SKM-1 treated with dmso at 0.1 percent for 144 hours (cell line): ENCODE results near the gene HNRNPA1.
"Not testable (repeated sequence)": the region's sequence is repeated elsewhere in the genome, so short reads cannot be mapped to it uniquely, and the experiment has no call there.

Experiments
- DNase-seq: peaks from one replicate; lab custom pipeline; 2025; ENCODE audit not compliant: unreplicated experiment; lab: John Stamatoyannopoulos, UW

HNRNPA1 gene

GRCh38 chr12:54273981-54274380, 6.5 kb upstream of the HNRNPA1 start:
- DNase-seq: no peak

DNA sequence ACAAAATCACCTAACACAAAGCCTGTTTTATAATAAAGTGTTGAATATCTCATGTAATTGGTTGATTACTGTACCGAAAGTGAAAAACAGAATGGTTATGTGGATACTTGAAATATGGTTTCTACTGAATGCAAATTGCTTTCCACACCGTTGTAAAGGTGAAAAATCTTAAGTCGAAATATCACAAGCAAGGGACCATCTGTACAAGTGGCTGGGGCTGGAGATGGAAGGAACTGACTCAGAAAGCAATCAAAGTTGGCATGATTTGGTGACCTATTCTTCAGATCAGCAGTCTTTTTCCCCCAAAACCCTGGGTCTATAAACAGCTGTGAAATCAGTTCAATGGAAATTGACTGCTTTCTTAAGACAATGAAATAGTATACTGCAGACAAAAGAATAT, 4.2 kb upstream of the HNRNPA1 start:
- DNase-seq: no peak

GRCh38 chr12:54277823-54278276, 2.7 kb upstream of the HNRNPA1 start:
- no peak for DNase-seq

DNA sequence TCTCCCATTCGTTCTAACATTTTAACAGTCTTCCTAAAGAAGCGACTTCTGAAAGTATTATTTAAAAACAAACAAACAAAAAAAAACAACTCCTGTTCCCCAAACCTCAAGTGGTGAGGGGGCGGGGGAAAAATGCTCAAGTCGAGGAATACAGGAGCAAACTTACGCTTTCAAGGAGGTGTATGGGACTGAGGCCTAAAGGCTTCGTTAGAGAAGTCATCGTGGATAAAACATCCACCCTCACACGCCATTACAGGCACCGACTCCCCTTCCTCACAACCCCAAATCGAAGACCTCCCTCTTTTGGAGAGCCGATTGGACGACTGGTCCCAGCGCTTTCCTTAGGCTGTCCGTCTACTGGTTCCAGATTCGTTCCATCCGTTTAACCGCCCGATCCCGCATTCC, 1.3 kb upstream of the HNRNPA1 start:
- DNase-seq: no peak

- DNase-seq: peak; percentile 89
These were observed 676 bp upstream of the HNRNPA1 start, which contains the start of gene CBX5 for GRCh38 chr12:54279632-54280467. CBX5 (minus strand) TSS chr12:54280122; CDS start chr12:54257650, 22,472 bp downstream.

DNA sequence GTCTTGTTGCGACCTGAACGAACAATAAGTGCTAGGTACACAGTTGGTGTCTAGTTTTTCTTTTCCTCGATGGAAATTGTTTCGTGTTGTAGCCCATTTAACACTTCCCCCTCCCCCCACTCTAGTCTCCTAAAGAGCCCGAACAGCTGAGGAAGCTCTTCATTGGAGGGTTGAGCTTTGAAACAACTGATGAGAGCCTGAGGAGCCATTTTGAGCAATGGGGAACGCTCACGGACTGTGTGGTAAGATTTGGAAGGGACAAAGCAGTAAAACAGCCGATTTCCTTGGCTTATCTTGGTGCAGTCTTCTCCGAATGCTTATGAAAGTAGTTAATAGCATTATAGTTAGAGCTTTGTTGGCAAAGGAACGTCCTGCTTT, 724 bp downstream of the HNRNPA1 start:
- DNase-seq: not testable (repeated sequence)

DNA sequence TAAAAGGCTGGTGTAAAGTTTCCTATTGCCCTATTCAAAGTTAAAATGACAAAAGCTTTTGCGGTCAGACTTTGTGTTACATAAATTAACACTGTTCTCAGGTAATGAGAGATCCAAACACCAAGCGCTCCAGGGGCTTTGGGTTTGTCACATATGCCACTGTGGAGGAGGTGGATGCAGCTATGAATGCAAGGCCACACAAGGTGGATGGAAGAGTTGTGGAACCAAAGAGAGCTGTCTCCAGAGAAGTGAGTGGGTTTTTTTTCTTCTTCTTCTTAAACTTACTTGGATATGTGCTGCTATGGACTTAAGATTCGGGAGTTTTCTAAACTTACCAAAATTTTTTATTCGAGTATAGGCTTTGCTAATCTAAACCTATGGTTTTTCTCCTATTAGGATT, 1.2 kb downstream of the HNRNPA1 start:
- not testable (repeated sequence) for DNase-seq

DNA sequence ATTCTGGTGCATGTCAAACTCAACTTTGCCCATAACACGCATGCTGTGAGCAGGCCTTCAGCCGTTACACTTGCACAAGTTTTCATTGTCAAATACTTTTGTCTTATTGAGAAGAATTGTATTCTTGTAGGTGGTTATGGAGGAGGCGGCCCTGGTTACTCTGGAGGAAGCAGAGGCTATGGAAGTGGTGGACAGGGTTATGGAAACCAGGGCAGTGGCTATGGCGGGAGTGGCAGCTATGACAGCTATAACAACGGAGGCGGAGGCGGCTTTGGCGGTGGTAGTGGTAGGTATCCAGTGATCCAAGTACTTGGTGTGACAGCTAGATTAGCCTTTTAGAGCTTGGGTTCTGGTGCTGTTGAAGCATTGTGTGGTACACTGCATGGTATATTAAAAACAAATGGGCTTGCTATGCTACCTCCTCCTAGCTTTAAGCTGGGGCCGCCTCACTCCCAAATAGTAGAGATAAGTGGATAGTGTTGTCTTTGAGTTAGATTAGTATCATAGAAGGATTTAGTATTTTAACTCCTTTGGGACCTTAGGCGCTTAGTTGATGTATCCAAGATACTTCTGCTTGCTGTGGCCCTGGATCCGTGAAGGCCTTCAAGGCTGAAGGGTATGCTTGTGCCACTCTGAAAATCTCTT, 2.5 kb downstream of the HNRNPA1 start:
- no peak for DNase-seq

DNA sequence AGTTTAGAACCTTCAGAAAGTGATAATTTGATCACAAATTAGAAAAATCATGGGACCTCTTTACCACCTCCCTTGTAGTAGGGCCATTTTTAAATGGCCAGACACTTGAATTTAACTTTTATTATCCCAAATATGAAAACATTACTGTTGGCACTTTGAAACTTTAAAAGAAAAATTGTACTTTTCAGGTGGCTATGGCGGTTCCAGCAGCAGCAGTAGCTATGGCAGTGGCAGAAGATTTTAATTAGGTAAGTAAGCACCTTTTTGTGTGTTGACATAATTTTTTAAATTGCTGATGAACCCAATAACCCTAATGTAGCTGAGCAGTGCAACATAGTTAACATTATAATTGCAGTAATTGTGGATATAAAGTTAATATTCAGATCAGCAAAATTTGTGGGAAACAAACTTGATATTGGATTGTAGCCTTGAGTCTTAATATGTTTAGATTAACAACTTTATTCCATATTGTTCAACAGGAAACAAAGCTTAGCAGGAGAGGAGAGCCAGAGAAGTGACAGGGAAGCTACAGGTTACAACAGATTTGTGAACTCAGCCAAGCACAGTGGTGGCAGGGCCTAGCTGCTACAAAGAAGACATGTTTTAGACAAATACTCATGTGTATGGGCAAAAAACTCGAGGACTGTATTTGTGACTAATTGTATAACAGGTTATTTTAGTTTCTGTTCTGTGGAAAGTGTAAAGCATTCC, 3.7 kb downstream of the HNRNPA1 start:
- DNase-seq: not testable (repeated sequence)

- no peak for DNase-seq
These were observed 4.9 kb downstream of the HNRNPA1 start for GRCh38 chr12:54285150-54286041.

DNA sequence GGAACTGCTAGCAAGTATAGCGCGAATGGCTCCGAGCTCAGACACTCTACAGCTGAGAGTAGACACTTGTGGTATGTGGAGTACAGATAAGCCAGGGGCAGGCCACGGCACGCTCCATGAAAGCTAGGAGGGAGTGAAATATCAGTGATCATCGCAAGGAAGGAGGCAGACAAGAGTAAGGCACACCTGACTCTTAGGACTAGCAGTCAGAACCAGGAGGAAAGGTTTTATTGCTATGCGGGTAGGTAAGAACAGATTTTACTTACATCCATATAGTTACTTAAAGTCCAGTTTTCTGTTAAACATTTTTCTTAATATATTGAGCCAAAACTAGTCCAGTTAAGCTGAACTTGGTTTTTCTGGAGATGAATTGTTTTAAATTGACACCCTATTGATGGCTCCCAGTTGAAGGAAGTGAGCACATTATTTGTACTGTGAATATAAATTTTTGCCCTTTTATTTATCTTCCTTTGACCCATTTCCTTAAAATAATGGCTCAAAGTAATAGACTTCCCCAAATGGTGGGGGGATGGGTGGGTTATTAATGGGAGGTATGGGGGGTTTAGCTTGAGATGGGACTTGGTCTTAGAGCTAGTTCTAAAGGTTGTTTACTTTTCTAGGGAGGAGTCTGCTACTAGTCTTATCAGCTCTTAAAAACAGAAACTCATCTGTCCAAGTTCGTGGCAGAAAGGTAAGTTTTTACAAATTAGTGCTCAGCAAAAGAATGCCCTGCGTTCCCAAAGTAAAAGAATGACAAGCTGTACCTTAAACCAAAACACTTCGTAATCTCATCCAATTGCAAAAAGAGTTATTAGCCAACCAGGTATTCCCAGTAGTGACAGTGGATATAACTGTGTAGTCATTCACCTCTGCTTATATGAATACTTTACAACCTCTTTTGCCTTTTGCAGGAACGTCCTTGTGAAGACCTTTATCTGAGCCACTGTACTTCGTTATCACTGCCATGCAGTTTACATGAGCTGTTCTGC, 5.8 kb downstream of the HNRNPA1 start:
- DNase-seq: no peak

GRCh38 chr12:54287261-54288157, 7.0 kb downstream of the HNRNPA1 start:
- DNase-seq: no peak

DNA sequence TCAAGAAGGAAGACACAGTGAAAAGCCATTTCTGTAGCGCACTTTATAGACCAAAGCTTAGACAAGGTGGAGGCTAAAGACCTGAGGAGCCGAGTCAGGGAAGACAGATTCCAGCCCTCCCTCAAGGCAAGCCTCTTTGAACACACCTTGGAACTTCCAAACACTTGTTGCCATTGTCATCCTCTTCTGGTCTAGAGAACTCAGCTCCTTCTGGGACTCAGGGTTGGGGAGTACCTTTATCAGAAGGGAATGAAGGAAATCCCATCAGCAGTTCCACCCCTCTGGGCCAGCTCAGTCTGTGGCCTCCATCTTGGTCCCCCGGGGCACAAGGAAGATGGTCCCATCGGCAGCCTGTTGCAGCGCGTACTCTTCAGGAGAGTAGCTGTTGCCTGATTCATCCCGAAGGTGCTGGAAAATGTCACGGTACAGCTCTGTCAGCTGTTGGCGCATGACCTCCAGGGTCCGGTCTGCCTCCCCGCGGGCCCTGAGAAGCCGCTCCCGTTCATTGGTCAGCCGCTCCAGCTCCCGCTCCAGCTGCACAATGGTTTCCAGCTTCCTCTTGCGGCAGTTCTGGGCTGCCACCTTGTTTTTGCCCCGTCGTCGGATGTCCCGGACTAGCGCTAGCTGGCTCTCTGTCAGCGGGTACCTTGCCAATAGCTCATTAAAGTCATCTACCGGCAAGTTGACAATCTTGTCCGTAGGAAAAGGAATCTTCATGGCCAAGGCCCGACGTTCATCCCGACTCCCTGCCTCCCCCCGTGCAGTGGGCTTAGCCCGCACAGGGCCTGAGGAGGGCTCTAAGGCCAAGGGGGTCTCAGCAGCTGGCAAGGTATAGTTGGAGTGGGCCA, 11.8 kb downstream of the HNRNPA1 start:
- no peak for DNase-seq

DNA sequence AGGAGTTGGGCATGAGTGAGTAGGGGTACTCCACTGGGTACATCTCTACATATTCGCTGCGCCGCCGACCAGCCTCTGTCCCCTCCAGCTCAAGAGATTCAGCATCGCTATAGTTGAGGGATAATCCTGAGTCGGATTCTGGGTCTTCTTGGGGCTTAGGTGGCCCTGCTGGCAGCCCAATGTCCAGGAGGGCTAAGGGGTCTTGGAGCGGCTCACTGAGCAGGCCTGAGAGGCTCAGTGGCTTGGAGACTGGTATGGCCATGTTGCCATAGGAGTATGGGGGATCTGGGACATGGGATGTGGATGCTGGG, 12.4 kb downstream of the HNRNPA1 start:
- DNase-seq: no peak

DNA sequence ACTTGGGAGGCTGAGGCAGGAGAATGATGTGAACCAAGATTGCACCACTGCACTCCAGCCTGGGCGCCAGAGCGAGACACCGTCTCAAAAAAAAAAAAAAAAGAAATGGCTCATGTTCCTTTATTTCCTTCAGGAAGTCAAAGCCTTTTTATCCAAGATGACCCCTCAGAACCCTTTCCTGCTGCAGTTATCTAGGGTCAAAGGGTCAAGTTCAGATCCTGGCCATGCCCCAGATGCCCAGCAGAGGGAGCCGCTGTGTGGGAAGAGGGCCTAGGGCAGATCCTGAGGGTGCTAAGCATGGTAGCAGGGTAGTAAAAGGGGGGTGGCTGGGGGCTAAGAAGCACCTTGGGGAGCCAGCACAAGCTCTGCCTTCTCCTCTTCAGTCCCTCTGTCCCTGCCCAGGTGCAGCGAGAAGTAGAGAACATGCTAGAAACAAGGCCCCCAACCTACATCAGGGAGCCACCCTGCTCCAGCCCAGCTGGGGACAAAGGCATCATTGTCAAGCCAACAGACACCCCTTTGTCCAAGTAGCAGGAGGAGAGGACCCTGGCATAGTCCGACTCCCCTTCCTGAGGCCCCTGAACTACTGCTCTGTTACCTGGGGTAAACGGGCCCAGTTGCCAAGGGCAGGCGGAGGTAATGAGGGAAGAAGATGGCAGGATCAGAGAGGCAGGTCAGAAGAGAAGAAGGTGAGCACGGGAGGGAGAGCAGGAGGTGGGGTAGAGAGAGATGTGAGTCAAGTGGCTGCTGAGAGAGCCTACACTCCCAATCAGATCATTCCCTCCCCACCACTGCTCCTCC, 13.8 kb downstream of the HNRNPA1 start:
- no peak for DNase-seq

DNA sequence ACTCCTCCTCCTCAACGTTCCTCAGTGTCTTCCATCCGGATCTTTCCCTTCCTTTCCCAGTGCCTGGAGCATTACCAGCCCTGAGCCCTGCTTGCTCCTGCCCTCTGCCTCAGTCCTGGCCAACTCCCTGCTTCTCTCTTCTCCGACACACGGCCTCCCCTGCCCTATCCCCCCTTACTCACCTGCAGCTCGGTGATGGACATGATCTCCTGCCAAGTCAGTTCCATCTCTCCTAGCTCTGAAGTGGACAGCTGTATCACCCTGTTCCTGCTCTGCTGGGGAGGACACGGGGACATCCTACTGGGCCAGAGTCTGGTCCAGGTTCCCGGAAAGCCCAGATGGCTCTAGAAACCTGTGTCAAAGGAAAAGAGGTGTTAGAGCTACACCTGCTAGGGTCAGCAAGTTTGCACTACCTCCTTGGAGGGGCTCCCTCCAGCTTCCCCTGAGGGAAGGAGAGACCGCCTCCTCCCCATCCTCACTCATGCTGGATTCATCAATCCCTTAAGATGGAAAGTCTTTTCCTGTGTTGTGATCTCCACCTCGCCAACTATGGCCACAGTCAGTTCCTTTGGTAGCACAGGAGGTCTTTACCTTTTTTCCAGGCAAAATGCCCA, 14.5 kb downstream of the HNRNPA1 start:
- no peak for DNase-seq
